HG02571 (cell line): ENCODE data around the gene PSME2.
A peak's percentile ranks its signal among the peaks of the same experiment; 100 is the strongest.

Experiments used
- ATAC-seq: cut with Tn5 transposase; IDR thresholded peaks from one replicate; pipeline ENCODE4 v1.9.1; 2021; ENCODE audit warnings: mild to moderate bottlenecking, moderate library complexity; ENCODE audit not compliant: unreplicated experiment

Gene PSME2

GRCh38 chr14:24156840-24157239 lies 10.4 kb upstream of the PSME2 start:
- no peak for ATAC-seq

- ATAC-seq: no peak
These were observed 8.7 kb upstream of the PSME2 start for GRCh38 chr14:24155100-24155499.

GRCh38 chr14:24151404-24152080 lies 5.1 kb upstream of the PSME2 start:
- ATAC-seq: no peak

GRCh38 chr14:24150993-24151392 lies 4.6 kb upstream of the PSME2 start:
- no peak for ATAC-seq

- ATAC-seq: no peak
These were observed 4.2 kb upstream of the PSME2 start for GRCh38 chr14:24150567-24150966.

- no peak for ATAC-seq
These were observed 3.7 kb upstream of the PSME2 start for GRCh38 chr14:24150061-24150460.

- ATAC-seq: no peak
These were observed 3.0 kb upstream of the PSME2 start for GRCh38 chr14:24149302-24149969.

- ATAC-seq: no peak
These were observed 1.5 kb upstream of the PSME2 start for GRCh38 chr14:24147761-24148428.

GRCh38 chr14:24146978-24147760 lies 759 bp upstream of the PSME2 start, which contains the start of gene RNF31:
Gene RNF31, plus strand, starts transcription at chr14:24147498. Its CDS starts 201 bp downstream, at chr14:24147699.
- ATAC-seq: peak; percentile 74

GRCh38 chr14:24145690-24146452 lies 539 bp downstream of the PSME2 start:
- no peak for ATAC-seq

- no peak for ATAC-seq
These were observed 1.2 kb downstream of the PSME2 start for GRCh38 chr14:24145219-24145618.

- no peak for ATAC-seq
These were observed 2.0 kb downstream of the PSME2 start for GRCh38 chr14:24144451-24144850.

- no peak for ATAC-seq
These were observed 2.9 kb downstream of the PSME2 start for GRCh38 chr14:24143511-24143910.

GRCh38 chr14:24141097-24141880 lies 5.1 kb downstream of the PSME2 start, which contains the start of gene EMC9:
Gene EMC9, minus strand, starts transcription at chr14:24141591. Its CDS starts 287 bp downstream, at chr14:24141304.
- ATAC-seq: peak; percentile 81

- ATAC-seq: no peak
These were observed 7.0 kb downstream of the PSME2 start for GRCh38 chr14:24139272-24139934.

GRCh38 chr14:24138396-24139271 lies 7.8 kb downstream of the PSME2 start:
- no peak for ATAC-seq

GRCh38 chr14:24137529-24138395 lies 8.6 kb downstream of the PSME2 start:
- ATAC-seq: no peak
